UCSD-AML1 (cell line): ENCODE measurements around the gene GRB7.
"Not testable (repeated sequence)": the region's sequence is repeated elsewhere in the genome, so short reads cannot be mapped to it uniquely, and the experiment has no call there.

Experiments used
- DNase-seq: peaks from one replicate; lab custom pipeline; 2025; ENCODE audit not compliant: unreplicated experiment; lab: John Stamatoyannopoulos, UW

The GRB7 gene

DNA sequence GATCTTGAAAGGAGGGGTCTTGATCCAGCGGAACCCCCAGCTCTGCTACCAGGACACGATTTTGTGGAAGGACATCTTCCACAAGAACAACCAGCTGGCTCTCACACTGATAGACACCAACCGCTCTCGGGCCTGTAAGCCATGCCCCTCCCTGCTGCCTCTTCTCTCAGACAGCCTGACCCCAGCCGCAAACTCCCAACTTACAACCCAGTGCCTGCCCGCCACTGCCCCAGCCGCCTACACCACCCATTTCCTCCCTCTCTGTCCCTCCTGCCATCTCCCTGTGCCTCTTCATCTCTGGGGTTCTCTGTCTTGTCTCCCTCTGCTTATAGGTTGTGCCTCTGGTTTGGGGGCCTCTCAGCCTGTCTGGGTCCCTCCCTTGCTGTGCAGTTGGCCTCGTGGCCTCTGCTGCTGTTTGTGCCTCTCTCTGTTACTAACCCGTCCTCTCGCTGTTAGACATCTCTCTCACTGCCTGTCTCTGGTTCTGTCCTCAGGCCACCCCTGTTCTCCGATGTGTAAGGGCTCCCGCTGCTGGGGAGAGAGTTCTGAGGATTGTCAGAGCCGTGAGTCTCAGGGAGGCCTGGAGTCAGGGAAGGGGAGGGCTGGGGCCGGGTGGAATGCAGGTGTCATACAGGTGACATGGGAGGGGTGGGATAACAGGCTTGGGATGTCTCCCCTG lies 28.3 kb upstream of the GRB7 start:
- DNase-seq = no peak

DNA sequence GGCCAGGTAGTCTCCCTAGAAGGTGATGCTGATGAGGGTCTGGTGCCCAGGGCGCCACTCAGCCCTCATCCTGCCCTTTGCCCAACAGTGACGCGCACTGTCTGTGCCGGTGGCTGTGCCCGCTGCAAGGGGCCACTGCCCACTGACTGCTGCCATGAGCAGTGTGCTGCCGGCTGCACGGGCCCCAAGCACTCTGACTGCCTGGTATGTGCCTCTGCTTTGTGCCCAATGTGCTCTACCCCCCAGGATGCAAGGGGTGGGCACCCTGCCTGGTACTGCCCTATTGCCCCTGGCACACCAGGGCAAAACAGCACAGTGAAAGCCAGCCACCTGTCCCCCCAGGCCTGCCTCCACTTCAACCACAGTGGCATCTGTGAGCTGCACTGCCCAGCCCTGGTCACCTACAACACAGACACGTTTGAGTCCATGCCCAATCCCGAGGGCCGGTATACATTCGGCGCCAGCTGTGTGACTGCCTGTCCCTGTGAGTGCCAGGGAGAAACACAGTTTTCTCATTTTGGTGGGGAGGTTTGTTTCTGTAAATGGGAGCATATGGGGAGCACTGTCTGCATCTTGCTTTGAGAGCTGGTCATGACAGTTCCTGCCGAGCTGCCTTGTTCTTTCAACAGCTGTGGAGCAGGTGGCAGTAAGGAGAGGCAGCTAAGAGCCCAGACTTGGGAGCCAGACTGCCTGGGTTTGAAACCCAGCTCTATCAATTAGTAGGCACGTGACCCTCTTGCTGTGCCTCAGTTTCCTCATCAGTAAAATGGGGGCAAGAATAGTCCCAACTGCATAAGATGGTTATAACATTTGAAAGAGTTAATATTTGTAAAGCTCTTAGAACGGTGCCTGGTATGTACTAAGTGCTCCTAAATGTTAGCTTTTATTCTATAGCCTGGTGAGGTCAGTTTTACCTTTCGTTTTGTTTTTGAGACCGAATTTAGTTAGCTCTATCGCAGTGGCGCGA lies 27.5 kb upstream of the GRB7 start:
- DNase-seq = no peak

DNA sequence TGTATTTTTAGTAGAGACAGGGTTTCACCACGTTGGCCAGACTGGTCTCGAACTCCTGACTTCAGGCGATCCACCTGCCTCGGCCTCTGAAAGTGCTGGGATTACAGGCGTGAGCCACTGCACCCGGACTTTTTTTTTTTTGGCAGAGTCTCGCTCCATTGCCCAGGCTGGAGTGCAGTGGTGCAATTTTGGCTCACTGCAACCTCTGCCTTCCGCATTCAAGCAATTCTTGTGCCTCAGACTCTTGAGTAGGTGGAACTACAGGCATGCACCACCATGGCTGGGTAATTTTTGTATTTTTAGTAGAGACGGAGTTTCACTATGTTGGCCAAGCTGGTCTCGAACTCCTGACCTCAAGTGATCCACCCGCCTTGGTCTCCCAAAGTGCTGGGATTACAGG lies 26.7 kb upstream of the GRB7 start:
- DNase-seq = not testable (repeated sequence)

DNA sequence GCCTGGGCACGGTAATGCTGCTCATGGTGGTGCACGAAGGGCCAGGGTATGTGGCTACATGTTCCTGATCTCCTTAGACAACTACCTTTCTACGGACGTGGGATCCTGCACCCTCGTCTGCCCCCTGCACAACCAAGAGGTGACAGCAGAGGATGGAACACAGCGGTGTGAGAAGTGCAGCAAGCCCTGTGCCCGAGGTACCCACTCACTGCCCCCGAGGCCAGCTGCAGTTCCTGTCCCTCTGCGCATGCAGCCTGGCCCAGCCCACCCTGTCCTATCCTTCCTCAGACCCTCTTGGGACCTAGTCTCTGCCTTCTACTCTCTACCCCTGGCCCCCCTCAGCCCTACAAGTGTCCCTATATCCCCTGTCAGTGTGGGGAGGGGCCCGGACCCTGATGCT lies 25.9 kb upstream of the GRB7 start:
- no peak for DNase-seq

DNA sequence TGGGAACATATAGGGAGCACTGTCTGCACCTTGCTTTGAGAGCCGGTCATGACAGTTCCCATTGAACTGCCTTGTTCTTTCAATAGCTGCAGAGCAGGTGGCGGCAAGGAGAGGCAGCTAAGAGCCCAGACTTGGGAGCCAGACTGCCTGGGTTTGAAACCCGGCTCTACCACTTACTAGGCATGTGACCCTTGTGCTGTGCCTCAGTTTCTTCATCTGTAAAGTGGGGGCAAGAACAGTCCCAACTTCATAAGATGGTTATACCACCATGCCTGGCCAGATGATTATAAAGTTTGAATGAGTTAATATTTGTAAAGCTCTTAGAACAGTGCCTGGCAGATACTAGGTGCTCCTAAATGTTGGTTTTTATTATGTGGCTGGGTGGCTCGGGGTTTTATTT lies 23.5 kb upstream of the GRB7 start:
- no peak for DNase-seq

DNA sequence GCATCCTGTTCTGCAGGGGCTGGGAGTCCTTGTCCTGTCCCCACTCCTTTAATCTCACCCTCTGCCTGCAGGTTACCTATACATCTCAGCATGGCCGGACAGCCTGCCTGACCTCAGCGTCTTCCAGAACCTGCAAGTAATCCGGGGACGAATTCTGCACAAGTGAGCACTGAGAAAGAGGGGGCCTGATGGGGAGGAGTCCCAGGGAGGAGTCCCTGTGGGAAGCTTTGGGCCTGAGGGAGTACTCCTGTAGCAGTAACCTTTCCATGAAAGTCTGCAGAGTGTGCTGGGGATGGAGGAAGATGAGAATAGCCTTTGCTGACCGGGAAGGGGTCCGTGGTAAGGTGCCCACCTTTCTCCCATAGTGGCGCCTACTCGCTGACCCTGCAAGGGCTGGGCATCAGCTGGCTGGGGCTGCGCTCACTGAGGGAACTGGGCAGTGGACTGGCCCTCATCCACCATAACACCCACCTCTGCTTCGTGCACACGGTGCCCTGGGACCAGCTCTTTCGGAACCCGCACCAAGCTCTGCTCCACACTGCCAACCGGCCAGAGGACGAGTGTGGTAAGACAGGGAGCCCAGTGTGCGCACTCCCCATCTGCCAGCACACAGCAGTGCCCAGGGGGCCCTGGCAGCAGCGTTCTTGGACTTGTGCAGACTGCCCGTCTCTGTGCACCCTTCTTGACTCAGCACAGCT lies 22.2 kb upstream of the GRB7 start:
- DNase-seq = no peak

DNA sequence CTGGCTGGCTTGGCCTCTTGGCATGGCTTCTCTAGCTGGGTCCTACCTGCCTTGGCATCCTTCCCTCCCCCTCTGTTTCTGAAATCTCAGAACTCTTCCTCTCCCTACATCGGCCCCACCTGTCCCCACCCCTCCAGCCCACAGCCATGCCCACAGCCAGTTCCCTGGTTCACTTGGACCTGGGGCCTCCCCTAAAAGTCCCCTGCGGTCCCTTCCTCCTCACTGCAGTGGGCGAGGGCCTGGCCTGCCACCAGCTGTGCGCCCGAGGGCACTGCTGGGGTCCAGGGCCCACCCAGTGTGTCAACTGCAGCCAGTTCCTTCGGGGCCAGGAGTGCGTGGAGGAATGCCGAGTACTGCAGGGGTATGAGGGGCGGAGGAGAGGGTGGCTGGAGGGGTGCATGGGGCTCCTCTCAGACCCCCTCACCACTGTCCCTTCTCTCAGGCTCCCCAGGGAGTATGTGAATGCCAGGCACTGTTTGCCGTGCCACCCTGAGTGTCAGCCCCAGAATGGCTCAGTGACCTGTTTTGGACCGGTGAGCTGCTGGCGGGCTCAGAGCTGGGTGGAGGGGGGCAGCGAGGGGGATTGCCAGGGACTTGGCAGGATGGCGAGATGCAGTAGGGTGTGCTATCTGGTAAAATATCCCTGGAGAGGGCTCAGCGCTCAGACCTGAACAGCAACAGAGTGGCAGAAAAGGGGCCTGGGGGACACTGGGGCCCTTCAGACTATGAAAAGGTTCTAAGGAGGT lies 21.5 kb upstream of the GRB7 start:
- no peak for DNase-seq

DNA sequence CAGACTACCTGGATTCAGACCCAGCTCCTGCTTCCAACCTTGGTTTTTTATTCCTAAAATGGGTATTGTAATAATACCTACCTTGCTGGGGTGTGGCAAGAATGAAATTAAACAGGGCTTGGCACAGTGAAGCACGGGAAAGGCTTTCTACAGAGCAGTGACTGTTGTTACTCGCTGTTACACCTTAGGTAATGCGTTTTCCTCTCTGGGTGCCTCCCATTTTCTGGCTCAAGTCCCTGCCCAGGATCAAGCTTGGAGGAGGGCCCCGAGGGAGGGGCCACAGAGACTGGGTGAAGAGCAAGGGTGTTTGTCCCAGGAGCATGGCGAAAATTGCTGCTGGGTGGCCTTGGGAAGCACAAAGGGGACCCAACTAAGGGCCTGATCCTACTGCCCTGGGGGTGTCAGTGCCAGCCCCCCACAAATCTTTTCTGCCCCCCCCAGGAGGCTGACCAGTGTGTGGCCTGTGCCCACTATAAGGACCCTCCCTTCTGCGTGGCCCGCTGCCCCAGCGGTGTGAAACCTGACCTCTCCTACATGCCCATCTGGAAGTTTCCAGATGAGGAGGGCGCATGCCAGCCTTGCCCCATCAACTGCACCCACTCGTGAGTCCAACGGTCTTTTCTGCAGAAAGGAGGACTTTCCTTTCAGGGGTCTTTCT lies 20.7 kb upstream of the GRB7 start:
- no peak for DNase-seq

DNA sequence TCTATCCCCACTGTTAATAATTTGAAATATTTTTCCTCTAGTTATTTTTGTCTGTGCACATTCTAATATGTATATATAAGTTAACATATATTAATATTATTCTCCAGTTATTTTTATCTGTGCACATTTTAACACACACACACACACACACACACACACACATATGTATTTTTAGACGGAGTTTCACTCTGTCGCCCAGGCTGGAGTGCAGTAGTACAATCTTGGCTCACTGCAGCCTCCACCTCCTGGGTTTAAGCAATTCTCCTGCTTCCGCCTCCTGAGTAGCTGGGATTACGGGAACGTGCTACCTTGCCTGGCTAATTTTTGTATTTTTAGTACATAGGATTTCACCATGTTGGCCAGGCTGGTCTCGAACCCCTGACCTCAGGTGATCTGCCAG lies 20.1 kb upstream of the GRB7 start:
- no peak for DNase-seq

DNA sequence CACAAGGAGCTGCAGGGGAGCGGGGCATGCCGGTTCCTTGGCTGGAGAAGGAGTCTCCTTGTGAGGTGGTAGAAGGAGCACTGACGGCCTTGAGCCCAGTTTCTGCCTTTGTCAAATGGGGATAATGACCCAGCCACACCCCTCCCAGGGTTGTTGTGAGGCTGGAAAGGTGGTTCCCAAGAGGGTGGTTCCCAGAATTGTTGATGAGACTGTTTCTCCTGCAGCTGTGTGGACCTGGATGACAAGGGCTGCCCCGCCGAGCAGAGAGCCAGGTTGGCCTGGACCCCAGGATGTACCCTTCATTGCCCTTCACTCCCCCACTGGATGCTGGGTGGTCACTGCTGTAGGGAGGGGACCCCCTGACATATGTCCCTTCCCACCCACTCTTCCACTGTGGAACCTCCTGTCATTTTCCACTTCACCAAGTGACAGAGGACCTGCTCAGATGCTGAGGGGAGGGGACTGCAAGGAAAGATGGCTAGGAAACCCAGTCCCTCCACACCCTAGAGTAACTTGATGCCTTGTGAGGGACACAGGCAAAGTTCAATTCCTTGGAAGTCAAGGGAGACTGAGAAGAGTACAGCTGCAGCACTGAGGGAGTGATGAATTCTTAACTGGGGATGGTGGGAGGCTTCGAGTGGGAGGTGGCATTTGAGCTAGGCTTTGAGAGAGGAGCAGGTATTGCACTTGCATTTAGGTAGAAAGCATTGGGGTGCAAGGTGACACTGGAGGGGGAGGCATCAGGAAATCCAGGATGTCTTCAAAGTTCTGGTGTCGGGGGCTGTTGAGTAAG lies 18.0 kb upstream of the GRB7 start:
- no peak for DNase-seq

DNA sequence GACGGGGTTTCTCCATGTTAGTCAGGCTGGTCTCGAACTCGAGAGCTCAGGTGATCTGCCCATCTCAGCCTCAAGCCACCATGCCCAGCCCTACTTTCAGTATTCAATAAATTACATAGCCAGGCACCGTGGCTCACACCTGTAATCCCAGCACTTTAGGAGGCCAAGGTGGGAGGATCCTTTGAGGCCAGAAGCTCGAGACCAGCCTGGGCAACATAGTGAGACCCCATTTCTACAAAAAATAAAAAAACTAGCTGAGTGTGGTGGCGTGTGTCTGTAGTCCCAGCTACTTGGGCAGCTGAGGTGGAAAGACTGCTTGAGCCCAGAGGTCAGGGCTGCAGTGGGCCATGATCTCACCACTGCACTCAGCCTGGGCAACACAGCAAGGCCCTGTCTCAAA lies 15.6 kb upstream of the GRB7 start:
- no peak for DNase-seq

DNA sequence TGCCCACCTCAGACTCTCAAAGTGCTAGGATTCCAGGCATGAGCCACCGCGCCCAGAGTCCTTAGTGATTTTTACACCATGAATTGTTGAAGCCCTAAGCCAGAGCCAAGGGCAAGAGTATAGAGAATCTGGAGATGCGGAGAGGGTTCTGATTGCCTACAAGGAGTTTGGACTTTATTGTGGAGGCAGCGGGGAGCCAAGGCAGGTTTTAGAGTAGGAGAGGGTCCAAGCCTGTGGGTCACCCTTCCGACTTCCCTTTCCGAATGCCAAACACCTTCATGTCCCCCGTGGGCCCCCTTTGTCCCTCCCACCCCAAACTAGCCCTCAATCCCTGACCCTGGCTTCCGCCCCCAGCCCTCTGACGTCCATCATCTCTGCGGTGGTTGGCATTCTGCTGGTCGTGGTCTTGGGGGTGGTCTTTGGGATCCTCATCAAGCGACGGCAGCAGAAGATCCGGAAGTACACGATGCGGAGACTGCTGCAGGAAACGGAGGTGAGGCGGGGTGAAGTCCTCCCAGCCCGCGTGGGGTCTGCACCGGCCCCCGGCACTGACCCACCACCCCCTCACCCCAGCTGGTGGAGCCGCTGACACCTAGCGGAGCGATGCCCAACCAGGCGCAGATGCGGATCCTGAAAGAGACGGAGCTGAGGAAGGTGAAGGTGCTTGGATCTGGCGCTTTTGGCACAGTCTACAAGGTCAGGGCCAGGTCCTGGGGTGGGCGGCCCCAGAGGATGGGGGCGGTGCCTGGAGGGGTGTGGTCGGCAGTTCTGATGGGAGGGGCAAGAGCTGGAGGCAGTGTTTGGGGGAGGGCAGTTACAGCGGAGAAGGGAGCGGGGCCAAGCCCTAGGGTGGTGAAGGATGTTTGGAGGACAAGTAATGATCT lies 14.5 kb upstream of the GRB7 start:
- no peak for DNase-seq

DNA sequence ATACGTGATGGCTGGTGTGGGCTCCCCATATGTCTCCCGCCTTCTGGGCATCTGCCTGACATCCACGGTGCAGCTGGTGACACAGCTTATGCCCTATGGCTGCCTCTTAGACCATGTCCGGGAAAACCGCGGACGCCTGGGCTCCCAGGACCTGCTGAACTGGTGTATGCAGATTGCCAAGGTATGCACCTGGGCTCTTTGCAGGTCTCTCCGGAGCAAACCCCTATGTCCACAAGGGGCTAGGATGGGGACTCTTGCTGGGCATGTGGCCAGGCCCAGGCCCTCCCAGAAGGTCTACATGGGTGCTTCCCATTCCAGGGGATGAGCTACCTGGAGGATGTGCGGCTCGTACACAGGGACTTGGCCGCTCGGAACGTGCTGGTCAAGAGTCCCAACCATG lies 13.0 kb upstream of the GRB7 start:
- no peak for DNase-seq

DNA sequence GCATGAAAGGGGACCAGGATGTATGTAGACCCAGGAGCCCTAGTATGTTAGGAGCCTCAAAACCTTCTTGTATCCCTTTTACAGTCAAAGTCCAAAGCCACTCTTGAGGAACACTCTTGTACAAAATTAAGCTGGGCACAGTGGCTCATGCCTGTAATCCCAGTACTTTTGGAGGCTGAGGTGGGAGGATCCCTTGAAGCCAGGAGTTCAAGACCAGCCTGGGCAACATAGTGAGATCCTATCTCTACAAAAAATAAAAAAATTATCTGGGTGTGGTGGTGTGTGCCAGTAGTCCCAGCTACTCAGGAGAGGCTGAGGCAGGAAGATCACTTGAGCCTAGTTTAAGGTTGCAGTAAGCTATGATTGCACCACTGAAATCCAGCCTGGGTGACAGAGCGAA lies 11.8 kb upstream of the GRB7 start:
- DNase-seq = not testable (repeated sequence)

DNA sequence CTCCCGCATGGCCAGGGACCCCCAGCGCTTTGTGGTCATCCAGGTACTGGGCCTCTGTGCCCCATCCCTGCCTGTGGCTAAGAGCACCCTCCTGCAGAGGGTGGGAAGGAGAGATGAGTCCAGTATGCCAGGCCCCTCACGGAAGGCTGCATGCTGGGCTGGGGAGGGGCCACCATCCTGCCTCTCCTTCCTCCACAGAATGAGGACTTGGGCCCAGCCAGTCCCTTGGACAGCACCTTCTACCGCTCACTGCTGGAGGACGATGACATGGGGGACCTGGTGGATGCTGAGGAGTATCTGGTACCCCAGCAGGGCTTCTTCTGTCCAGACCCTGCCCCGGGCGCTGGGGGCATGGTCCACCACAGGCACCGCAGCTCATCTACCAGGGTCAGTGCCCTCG lies 11.1 kb upstream of the GRB7 start:
- DNase-seq = no peak

DNA sequence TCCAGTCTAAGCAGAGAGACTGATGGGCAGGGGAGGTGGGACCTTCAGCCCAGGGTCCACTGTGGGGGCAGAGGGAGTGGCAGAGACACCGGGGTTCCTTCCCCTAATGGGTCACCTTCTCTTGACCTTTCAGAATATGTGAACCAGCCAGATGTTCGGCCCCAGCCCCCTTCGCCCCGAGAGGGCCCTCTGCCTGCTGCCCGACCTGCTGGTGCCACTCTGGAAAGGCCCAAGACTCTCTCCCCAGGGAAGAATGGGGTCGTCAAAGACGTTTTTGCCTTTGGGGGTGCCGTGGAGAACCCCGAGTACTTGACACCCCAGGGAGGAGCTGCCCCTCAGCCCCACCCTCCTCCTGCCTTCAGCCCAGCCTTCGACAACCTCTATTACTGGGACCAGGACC lies 10.2 kb upstream of the GRB7 start:
- no peak for DNase-seq

DNA sequence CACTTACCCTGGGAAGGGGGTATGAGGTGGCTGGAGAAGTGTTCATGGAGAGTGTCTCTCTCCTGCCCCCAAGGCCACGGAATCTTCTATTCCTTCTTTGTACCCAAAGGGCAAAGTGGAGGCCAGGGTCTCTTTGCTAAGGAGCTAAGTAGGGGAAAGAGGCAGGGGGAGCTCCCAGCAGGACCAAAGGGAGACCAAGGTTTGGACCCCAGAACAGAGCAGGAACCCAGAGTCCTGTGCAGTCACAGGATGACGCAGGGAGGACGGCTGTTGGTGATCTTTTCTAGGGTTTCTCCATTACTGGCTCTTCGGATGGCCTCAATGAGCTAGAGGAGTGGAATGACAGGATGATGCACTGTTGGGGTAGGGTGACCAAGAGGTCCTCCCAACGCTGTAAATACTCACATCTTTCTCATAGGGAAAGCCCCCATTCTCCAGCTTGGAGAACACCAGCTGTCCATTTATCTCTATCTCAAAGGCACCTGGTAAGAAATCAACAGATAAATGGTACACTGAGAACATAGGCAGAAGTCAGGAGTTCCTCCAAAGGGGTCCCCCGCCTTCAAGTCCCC lies 8.4 kb upstream of the GRB7 start:
- no peak for DNase-seq

DNA sequence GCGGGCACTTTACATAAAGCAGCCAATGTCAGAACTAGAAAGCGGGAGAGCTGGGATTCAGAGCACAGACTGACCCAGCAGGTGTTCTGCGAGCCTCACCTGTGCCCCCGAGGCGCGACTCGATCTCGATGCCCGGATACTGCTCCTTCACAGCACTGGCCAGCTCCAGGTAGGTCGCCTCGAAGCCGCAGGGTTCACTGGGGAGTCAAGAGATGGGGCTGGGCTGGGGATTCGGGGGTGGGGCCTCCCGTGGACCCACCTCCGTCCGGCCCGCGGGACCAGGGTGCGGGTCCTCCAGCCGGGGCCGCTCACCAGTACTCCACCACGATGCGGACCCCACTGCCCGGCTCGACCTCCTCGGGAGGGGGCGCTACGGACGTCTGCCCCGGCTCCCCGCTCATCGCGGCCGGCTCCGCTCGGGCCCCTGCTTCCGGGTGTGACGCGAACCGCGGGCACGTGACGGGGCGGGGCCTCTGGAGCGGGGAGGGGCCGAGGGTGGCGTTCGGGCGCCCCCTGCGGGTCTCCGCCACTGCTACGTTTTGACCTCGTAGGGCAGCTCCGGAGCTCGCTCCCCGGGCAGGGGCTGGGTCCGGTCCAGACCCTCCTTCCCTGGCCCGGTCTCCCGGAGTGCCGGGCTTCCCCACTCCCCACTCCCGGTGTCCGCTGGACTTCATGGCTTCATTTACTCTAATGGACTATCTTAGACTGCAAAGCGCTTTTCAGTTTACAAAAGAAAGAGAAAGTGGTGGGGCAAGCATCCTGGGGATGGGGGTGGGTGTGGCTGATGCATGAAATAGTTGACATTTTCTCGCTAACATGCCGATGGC lies 7.4 kb upstream of the GRB7 start, which contains the start of gene MIEN1:
TSS of gene MIEN1 (minus strand) at position 438 of the 827 bp plus-strand sequence. CDS start at position 401, 37 bp downstream.
- peak; percentile 93 for DNase-seq
